Kidney (tissue), 14 donors: Measurements from ENCODE around the gene KNTC1. TPM values are rescaled to one million over a fixed set of nuclear protein-coding genes. Genes with fewer than 3 reads are reported as not detected.
A peak's percentile ranks its signal among the peaks of the same experiment; 100 is the strongest.

Experiments
- DNase-seq, 5 donors: peaks; one replicate each; pipeline ENCODE4 v3.0.0-alpha.2; 2013 to 2020
- FAIRE-seq: peaks from 2 replicates; lab custom pipeline; 2012; peaks lifted over from hg19 to GRCh38; lab: Jason Lieb, UNC
- H3K27ac ChIP-seq, 2 donors: one replicate each; pipeline ENCODE4 v1.7.0; 2013; ENCODE audit warnings: low read depth in 2 of 2, low read length in 2 of 2, inconsistent platforms in 1 of 2
- H3K27me3 ChIP-seq: one replicate; pipeline ENCODE4 v1.7.1; 2013; ENCODE audit warnings: low read length, inconsistent platforms; ENCODE audit not compliant: control insufficient read depth, insufficient read depth
- H3K36me3 ChIP-seq, 3 donors: one replicate each; pipeline versions ENCODE4 v1.7.0 to v1.7.1; 2013; ENCODE audit warnings: low read length in 3 of 3, control low read depth in 1 of 3, inconsistent platforms in 1 of 3; ENCODE audit not compliant: insufficient read depth in 3 of 3, control insufficient read depth in 2 of 3
- H3K4me1 ChIP-seq, 3 donors: one replicate each; pipeline versions ENCODE4 v1.7.0 to v1.7.1; 2013; ENCODE audit warnings: low read length in 3 of 3, inconsistent platforms in 1 of 3, low read depth in 1 of 3; ENCODE audit not compliant: control insufficient read depth in 2 of 3, insufficient read depth in 2 of 3
- H3K4me3 ChIP-seq, 3 donors: one replicate each; pipeline versions ENCODE4 v1.7.0 to v1.8.1; 2013; ENCODE audit warnings: low read length in 3 of 3, control low read depth in 1 of 3, inconsistent platforms in 1 of 3
- H3K9ac ChIP-seq, 3 donors: one replicate each; pipeline versions ENCODE4 v1.7.0 to v1.7.1; 2013; ENCODE audit warnings: low read length in 3 of 3, control low read depth in 1 of 3, inconsistent platforms in 1 of 3
- H3K9me3 ChIP-seq, 3 donors: one replicate each; pipeline versions ENCODE4 v1.7.0 to v1.7.1; 2013; ENCODE audit warnings: low read length in 3 of 3, control low read depth in 1 of 3, inconsistent platforms in 1 of 3; ENCODE audit not compliant: control insufficient read depth in 2 of 3, insufficient read depth in 1 of 3
- intact Hi-C: fragments of 100-400 bp; cut with DNase I; formaldehyde crosslinking; loops from one replicate; pipeline ENCODE4 v1.11.1; 2022
- polyA plus RNA-seq: library from polyadenylated mRNA; stranded (reverse); fragments of 350-450 nt; fragmentation: Illumina TruSeq; extraction: RNeasy Lipid Tissue Mini Kit (QIAGEN cat#74804); gene quantifications from one replicate; pipeline ENCODE4 v1.2.3, GENCODE V29; 2014; ENCODE audit warnings: low read depth, low replicate concordance; ENCODE audit not compliant: insufficient read depth
- total RNA-seq: library from RNA; stranded (reverse); fragmentation: NEBNext Ultra II Directional; extraction: Animal tissue kit (Norgen Biotek cat#: 25700); gene quantifications from one replicate; pipeline ENCODE4 v1.2.1, GENCODE V29; 2021
- TF ChIP-seq, protein P1 (sequence below): IDR thresholded peaks from 3 replicates; pipeline ENCODE4 v1.5.1; 2012; ENCODE audit warnings: mild to moderate bottlenecking, moderate library complexity, borderline replicate concordance; ENCODE audit not compliant: insufficient read depth; ENCODE audit errors: extremely low read depth
- donor health status: control.
- donor health status: control.
- donor health status: control.
- donor health status: control.
- donor health status: control.
- donor health status: DM: yes; HTN: yes; CAD: no.
- donor health status: Normal renal cell carcinoma (clear cell type).

Gene KNTC1
- total and polyA plus RNA-seq, 2 donors from 2014 or later: 4.3 to 12.6 TPM

DNA sequence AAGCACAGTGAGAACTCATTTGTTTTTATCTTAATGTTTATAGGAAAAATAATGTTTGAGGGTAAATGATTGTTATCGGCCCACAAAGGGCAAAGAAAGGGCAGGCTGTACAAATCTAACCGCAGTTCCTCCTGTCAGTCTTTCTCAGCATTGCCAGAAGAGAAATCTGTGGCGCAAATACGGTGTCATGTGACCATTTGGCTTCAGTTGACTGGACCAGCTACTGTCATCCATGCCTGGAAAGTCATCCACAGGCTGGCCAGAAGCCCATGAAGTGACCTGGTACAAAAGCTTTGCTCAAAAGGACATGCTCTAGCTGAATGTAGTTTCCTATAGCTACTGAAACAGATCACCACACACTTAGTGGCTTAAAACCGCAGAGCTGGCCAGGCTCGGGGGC is 132.5 kb downstream of the KNTC1 start:
- H3K4me1 ChIP-seq: peaks cover 0 to 2% (median 0%) of the 10 kb centered on the region in 3 donors
- no peaks in the 10 kb centered on the region for H3K9me3 ChIP-seq
- H3K27ac ChIP-seq: no peak overlapping the region
- intact Hi-C loops: no loop called here
- H3K36me3 ChIP-seq: no peaks in the 10 kb centered on the region
- DNase-seq (peak in 1 of 5 donors; percentile 78), FAIRE-seq (no peak)
- H3K4me3 ChIP-seq: no peak overlapping the region
- H3K9ac ChIP-seq: no peak overlapping the region
- TF ChIP-seq, protein P1, sequence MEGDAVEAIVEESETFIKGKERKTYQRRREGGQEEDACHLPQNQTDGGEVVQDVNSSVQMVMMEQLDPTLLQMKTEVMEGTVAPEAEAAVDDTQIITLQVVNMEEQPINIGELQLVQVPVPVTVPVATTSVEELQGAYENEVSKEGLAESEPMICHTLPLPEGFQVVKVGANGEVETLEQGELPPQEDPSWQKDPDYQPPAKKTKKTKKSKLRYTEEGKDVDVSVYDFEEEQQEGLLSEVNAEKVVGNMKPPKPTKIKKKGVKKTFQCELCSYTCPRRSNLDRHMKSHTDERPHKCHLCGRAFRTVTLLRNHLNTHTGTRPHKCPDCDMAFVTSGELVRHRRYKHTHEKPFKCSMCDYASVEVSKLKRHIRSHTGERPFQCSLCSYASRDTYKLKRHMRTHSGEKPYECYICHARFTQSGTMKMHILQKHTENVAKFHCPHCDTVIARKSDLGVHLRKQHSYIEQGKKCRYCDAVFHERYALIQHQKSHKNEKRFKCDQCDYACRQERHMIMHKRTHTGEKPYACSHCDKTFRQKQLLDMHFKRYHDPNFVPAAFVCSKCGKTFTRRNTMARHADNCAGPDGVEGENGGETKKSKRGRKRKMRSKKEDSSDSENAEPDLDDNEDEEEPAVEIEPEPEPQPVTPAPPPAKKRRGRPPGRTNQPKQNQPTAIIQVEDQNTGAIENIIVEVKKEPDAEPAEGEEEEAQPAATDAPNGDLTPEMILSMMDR: no peak
- H3K27me3 ChIP-seq: no peaks in the 10 kb centered on the region

DNA sequence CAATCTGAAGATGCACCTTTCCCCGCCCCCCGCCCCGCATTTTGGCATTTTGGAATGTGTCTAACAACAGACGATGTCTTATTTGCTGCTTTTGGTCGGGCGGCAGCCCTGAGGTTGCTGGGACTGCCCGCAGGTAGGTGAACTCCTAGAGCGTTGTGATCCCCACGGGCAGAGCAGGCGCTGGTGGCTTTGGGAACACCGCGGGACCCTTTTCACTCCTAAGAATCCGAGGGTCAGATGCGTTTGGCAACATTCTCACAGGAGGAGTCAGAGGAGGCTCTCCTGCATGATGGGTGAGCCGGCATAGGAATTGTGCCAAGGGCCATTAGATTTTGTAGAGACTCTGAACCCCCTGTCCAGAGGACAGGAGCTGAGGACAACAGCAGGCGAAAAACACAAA is 134.2 kb downstream of the KNTC1 start:
- DNase-seq (no peak), FAIRE-seq (no peak)
- H3K27me3 ChIP-seq: no peaks in the 10 kb centered on the region
- H3K9me3 ChIP-seq: no peaks in the 10 kb centered on the region
- intact Hi-C loops: no loop called here
- TF ChIP-seq, protein P1: no peak
- no peak overlapping the region for H3K9ac ChIP-seq
- peaks cover 0 to 2% (median 0%) of the 10 kb centered on the region in 3 donors for H3K4me1 ChIP-seq
- no peak overlapping the region for H3K27ac ChIP-seq
- no peaks in the 10 kb centered on the region for H3K36me3 ChIP-seq
- H3K4me3 ChIP-seq: no peak overlapping the region

DNA sequence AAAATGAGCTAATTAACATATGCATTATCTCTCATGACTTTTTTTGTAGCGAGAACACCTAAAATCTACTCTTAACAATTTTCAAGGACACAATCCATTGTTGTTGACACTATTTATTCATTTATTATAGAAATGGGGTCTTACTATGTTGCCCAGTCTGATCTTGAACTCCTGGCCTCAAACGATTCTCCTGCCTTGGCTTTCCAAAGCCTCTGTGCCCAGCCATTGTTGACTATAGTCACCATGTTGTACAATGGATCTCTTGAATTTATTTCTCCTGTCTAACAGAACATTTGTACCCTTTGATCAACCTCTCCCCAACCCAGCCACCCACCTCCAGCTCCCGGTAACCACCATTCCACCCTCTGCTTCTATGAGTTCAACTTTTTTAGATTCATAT is 134.9 kb downstream of the KNTC1 start:
- H3K9ac ChIP-seq: no peak overlapping the region
- no peaks in the 10 kb centered on the region for H3K9me3 ChIP-seq
- FAIRE-seq: no peak
- H3K4me3 ChIP-seq: no peak overlapping the region
- H3K36me3 ChIP-seq: no peaks in the 10 kb centered on the region
- no peaks in the 10 kb centered on the region for H3K27me3 ChIP-seq
- no peak overlapping the region for H3K27ac ChIP-seq
- intact Hi-C loops: no loop called here
- no peak for DNase-seq
- TF ChIP-seq, protein P1: no peak
- H3K4me1 ChIP-seq: peaks cover 0 to 2% (median 0%) of the 10 kb centered on the region in 3 donors

DNA sequence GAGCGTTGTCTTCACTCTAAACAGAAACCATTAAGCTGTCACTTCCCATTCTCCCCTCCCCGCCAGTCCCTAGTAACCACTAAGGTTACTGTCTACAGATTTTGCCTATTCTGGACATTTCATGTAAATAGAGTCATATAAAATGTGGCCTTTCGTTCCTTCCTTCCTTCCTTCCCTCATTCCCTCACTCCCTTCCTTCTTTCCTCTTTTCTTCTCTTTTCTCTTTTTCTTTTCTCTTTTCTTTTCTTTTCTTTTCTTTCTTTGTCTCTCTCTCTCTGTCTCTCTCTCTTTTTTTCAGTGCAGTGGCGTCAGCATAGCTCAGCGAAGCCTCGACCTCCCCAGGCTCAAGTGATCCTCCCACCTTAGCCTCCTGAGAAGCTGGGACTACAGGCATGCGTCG is 138.3 kb downstream of the KNTC1 start:
- H3K4me3 ChIP-seq: no peak overlapping the region
- no peak overlapping the region for H3K9ac ChIP-seq
- no peak overlapping the region for H3K27ac ChIP-seq
- no peaks in the 10 kb centered on the region for H3K9me3 ChIP-seq
- H3K4me1 ChIP-seq: no peaks in the 10 kb centered on the region
- H3K27me3 ChIP-seq: no peaks in the 10 kb centered on the region
- FAIRE-seq: no peak
- no peaks in the 10 kb centered on the region for H3K36me3 ChIP-seq
- TF ChIP-seq, protein P1: no peak
- DNase-seq: no peak
- intact Hi-C loops: no loop called here
